GM21723 (cell line): ENCODE results near the gene UBE2E2.
"Not testable (repeated sequence)": the region's sequence is repeated elsewhere in the genome, so short reads cannot be mapped to it uniquely, and the experiment has no call there.

Source experiments
- ATAC-seq: cut with Tn5 transposase; IDR thresholded peaks from one replicate; pipeline ENCODE4 v1.9.1; 2021; ENCODE audit warnings: mild to moderate bottlenecking, moderate library complexity; ENCODE audit not compliant: unreplicated experiment

Gene UBE2E2

GRCh38 chr3:23202921-23203707 lies at the start of gene UBE2E2:
UBE2E2 (plus strand) TSS chr3:23203327.
- ATAC-seq, result peak; percentile 67

- ATAC-seq, result no peak
Measured at GRCh38 chr3:23153436-23153835, 49.7 kb upstream of the UBE2E2 start.

- no peak for ATAC-seq
Measured at GRCh38 chr3:23157331-23157730, 45.8 kb upstream of the UBE2E2 start.

- ATAC-seq, result no peak
Measured at GRCh38 chr3:23159929-23160328, 43.2 kb upstream of the UBE2E2 start.

GRCh38 chr3:23161308-23161707 lies 41.8 kb upstream of the UBE2E2 start:
- ATAC-seq, result no peak

- peak; percentile 69 for ATAC-seq
Measured at GRCh38 chr3:23161896-23162570, 41.1 kb upstream of the UBE2E2 start.

GRCh38 chr3:23162934-23163333 lies 40.2 kb upstream of the UBE2E2 start:
- ATAC-seq, result peak; percentile 60

GRCh38 chr3:23164746-23165145 lies 38.4 kb upstream of the UBE2E2 start:
- no peak for ATAC-seq

- ATAC-seq, result no peak
Measured at GRCh38 chr3:23165571-23165970, 37.6 kb upstream of the UBE2E2 start.

GRCh38 chr3:23166276-23166675 lies 36.9 kb upstream of the UBE2E2 start:
- no peak for ATAC-seq

- ATAC-seq, result no peak
Measured at GRCh38 chr3:23166845-23167244, 36.3 kb upstream of the UBE2E2 start.

GRCh38 chr3:23169551-23169950 lies 33.6 kb upstream of the UBE2E2 start:
- ATAC-seq, result no peak

GRCh38 chr3:23170291-23170690 lies 32.8 kb upstream of the UBE2E2 start:
- no peak for ATAC-seq

- no peak for ATAC-seq
Measured at GRCh38 chr3:23172059-23172458, 31.1 kb upstream of the UBE2E2 start.

GRCh38 chr3:23174426-23175039 lies 28.6 kb upstream of the UBE2E2 start:
- ATAC-seq, result no peak

GRCh38 chr3:23175341-23176083 lies 27.6 kb upstream of the UBE2E2 start:
- ATAC-seq, result no peak

- not testable (repeated sequence) for ATAC-seq
Measured at GRCh38 chr3:23176839-23177238, 26.3 kb upstream of the UBE2E2 start.

GRCh38 chr3:23182996-23183513 lies 20.1 kb upstream of the UBE2E2 start:
- no peak for ATAC-seq

- peak; percentile 71 for ATAC-seq
Measured at GRCh38 chr3:23183731-23184130, 19.4 kb upstream of the UBE2E2 start.

GRCh38 chr3:23185861-23186260 lies 17.3 kb upstream of the UBE2E2 start:
- no peak for ATAC-seq

GRCh38 chr3:23189187-23189586 lies 13.9 kb upstream of the UBE2E2 start:
- ATAC-seq, result no peak
